SK-N-SH (cell line): Measurements from ENCODE around the gene CD34. TPM values are rescaled to one million over a fixed set of nuclear protein-coding genes. Genes with fewer than 3 reads are reported as not detected.

Experiments
- CTCF ChIA-PET: fragments of 300-600, 350-600 bp; formaldehyde crosslinking; extraction: SDS; loops from one replicate; lab custom pipeline; 2021; lab: Yijun Ruan, JAX
- POLR2A ChIA-PET: fragments of 350-600 bp; sonication (Branson Sonifier 250); formaldehyde crosslinking; extraction: SDS; loops from one replicate; lab custom pipeline; 2020; ENCODE audit warnings: antibody characterized with exemption, inconsistent platforms; lab: Yijun Ruan, JAX
- DNase-seq: peaks from one replicate; pipeline ENCODE4 v3.0.0; 2012
- H2AFZ ChIP-seq: fragments of 200-600 bp; sonication (generic); 2 replicates; pipeline ENCODE4 v1.8.1; 2016; ENCODE audit warnings: antibody characterized with exemption, mild to moderate bottlenecking, low read depth
- H3F3A ChIP-seq: fragments of 200-600 bp; sonication (generic); replicated peaks from 2 replicates; pipeline ENCODE3; 2016; ENCODE audit warnings: antibody characterized with exemption, mild to moderate bottlenecking; ENCODE audit not compliant: insufficient read depth
- H3K27ac ChIP-seq, 2 experiments: fragments of 200-500 bp in 1 of 2; fragments of 200-600 bp in 1 of 2; sonication (Bioruptor generic) in 1 of 2; sonication (generic), shearing (Covaris generic) in 1 of 2; 2 replicates each; pipeline versions ENCODE4 v1.5.1 to v1.6.1; 2014 to 2016; ENCODE audit warnings: low read depth in 2 of 2, inconsistent platforms in 1 of 2, low read length in 1 of 2, mild to moderate bottlenecking in 1 of 2, mixed read lengths in 1 of 2
- H3K27me3 ChIP-seq: fragments of 200-600 bp; sonication (generic), shearing (Covaris generic); 2 replicates; pipeline ENCODE4 v1.6.1; 2016; ENCODE audit warnings: mixed run types; ENCODE audit not compliant: insufficient read depth
- H3K36me3 ChIP-seq, 2 experiments: fragments of 200-500 bp in 1 of 2; fragments of 200-600 bp in 1 of 2; sonication (Bioruptor generic) in 1 of 2; sonication (generic) in 1 of 2; replicated peaks in 1 of 2; 2 replicates each; pipeline versions ENCODE3 to v1.5.1; 2014 to 2016; ENCODE audit warnings: low read length in 1 of 2, mild to moderate bottlenecking in 1 of 2; ENCODE audit not compliant: insufficient read depth in 2 of 2, control insufficient read depth in 1 of 2
- H3K4me1 ChIP-seq, 2 experiments: fragments of 200-500 bp in 1 of 2; fragments of 200-600 bp in 1 of 2; sonication (Bioruptor generic) in 1 of 2; sonication (generic), shearing (Covaris generic) in 1 of 2; 2 replicates each; pipeline versions ENCODE4 v1.5.1 to v1.6.1; 2014 to 2016; ENCODE audit warnings: low read depth in 1 of 2, low read length in 1 of 2, mixed run types in 1 of 2; ENCODE audit not compliant: insufficient read depth in 2 of 2, control insufficient read depth in 1 of 2
- H3K4me2 ChIP-seq: fragments of 200-600 bp; sonication (generic), shearing (Covaris generic); 2 replicates; pipeline ENCODE4 v1.6.1; 2017; ENCODE audit warnings: mixed run types
- H3K4me3 ChIP-seq, 2 experiments: fragments of 200-500 bp in 1 of 2; fragments of 200-600 bp in 1 of 2; sonication (Bioruptor generic) in 1 of 2; sonication (generic), shearing (Covaris generic) in 1 of 2; 2 replicates each; pipeline versions ENCODE4 v1.5.1 to v1.8.1; 2014 to 2016; ENCODE audit warnings: low read depth in 2 of 2, inconsistent platforms in 1 of 2, low read length in 1 of 2, mild to moderate bottlenecking in 1 of 2, mixed read lengths in 1 of 2, moderate library complexity in 1 of 2
- H3K79me2 ChIP-seq: fragments of 200-600 bp; sonication (generic); 2 replicates; pipeline ENCODE4 v1.8.1; 2017; ENCODE audit warnings: mild to moderate bottlenecking; ENCODE audit not compliant: insufficient read depth
- H3K9ac ChIP-seq: fragments of 200-600 bp; sonication (generic); 2 replicates; pipeline ENCODE4 v1.6.1; 2017; ENCODE audit warnings: mixed run types
- H3K9me2 ChIP-seq: fragments of 200-600 bp; sonication (generic); 2 replicates; pipeline ENCODE4 v1.6.1; 2017; ENCODE audit warnings: mixed run types
- H3K9me3 ChIP-seq: fragments of 200-600 bp; sonication (generic); 2 replicates; pipeline ENCODE4 v1.6.1; 2017; ENCODE audit warnings: mixed run types, mild to moderate bottlenecking, moderate library complexity
- H4K20me1 ChIP-seq: fragments of 200-600 bp; sonication (generic); 2 replicates; pipeline ENCODE4 v1.6.1; 2017; ENCODE audit warnings: mild to moderate bottlenecking, mixed run types; ENCODE audit not compliant: insufficient read depth
- ELF1 ChIP-seq: IDR thresholded peaks from 2 replicates; pipeline ENCODE4 v1.4.0; 2012
- EP300 ChIP-seq, 2 experiments: IDR thresholded peaks; 2 replicates each; pipeline versions ENCODE4 v1.4.0 to v1.6.1; 2012; ENCODE audit warnings: borderline replicate concordance in 1 of 2, low read depth in 1 of 2, low read length in 1 of 2
- EZH2phosphoT487 ChIP-seq: fragments of 200-600 bp; sonication (generic); IDR thresholded peaks from 2 replicates; pipeline ENCODE4 v1.6.1; 2017; ENCODE audit warnings: low read depth, mixed run types, mild to moderate bottlenecking, antibody characterized with exemption, moderate library complexity, borderline replicate concordance
- FOXJ3 ChIP-seq: sonication (generic); formaldehyde crosslinking; IDR thresholded peaks from 2 replicates; pipeline ENCODE4 v1.5.1; 2020; ENCODE audit warnings: mild to moderate bottlenecking, missing genetic modification reagents
- FOXM1 ChIP-seq: IDR thresholded peaks from 2 replicates; pipeline ENCODE4 v1.4.0; 2012; ENCODE audit warnings: low read depth, mild to moderate bottlenecking
- GABPA ChIP-seq: IDR thresholded peaks from 2 replicates; pipeline ENCODE4 v1.4.0; 2012; ENCODE audit warnings: low read depth, mild to moderate bottlenecking
- JUND ChIP-seq: IDR thresholded peaks from 2 replicates; pipeline ENCODE4 v1.4.0; 2012
- MEF2A ChIP-seq: IDR thresholded peaks from 2 replicates; pipeline ENCODE4 v1.4.0; 2012; ENCODE audit warnings: low read depth, borderline replicate concordance
- MXI1 ChIP-seq: IDR thresholded peaks from 2 replicates; pipeline ENCODE4 v1.6.1; 2012; ENCODE audit warnings: mild to moderate bottlenecking, low read depth, low read length, improper control_type of control experiment
- RCOR1 ChIP-seq: fragments of 150-350 bp; IDR thresholded peaks from 2 replicates; pipeline ENCODE4 v1.6.1; 2017; ENCODE audit warnings: antibody characterized with exemption, low read length
- SIN3A ChIP-seq: IDR thresholded peaks from 2 replicates; pipeline ENCODE4 v1.6.1; 2012; ENCODE audit warnings: low read depth, mild to moderate bottlenecking, low read length, moderate library complexity, borderline replicate concordance
- TAF1 ChIP-seq: IDR thresholded peaks from 2 replicates; pipeline ENCODE4 v1.6.1; 2012; ENCODE audit warnings: low read depth, mild to moderate bottlenecking, low read length, moderate library complexity, borderline replicate concordance
- TCF12 ChIP-seq: IDR thresholded peaks from 2 replicates; pipeline ENCODE4 v1.4.0; 2012
- TEAD4 ChIP-seq: IDR thresholded peaks from 2 replicates; pipeline ENCODE4 v1.4.0; 2012; ENCODE audit warnings: mild to moderate bottlenecking, borderline replicate concordance; ENCODE audit not compliant: insufficient read depth
- WGBS: methylation state at CpG from one replicate; pipeline ENCODE4 v1.1.6; 2017; ENCODE audit warnings: low lambda C conversion rate; 5-methylcytosine and 5-hydroxymethylcytosine counted together
- polyA plus RNA-seq, 3 experiments: library from polyadenylated mRNA; depleted of rRNA; stranded (reverse); fragments of >200 nt; gene quantifications; 2 replicates each; pipeline ENCODE4 v1.2.3, GENCODE V29; 2012
- TF ChIP-seq, protein P1 (sequence below): fragments of 200-600 bp; sonication (generic); IDR thresholded peaks from 2 replicates; pipeline ENCODE4 v1.6.1; 2017; ENCODE audit warnings: antibody characterized with exemption, mild to moderate bottlenecking, moderate library complexity
- TF ChIP-seq, protein P2 (sequence below): IDR thresholded peaks from 2 replicates; pipeline ENCODE4 v1.4.0; 2012; ENCODE audit warnings: low read depth
- TF ChIP-seq, protein P3 (sequence below): IDR thresholded peaks from 2 replicates; pipeline ENCODE4; 2012
- TF ChIP-seq, protein P4 (sequence below): fragments of 150-350 bp; IDR thresholded peaks from 2 replicates; pipeline ENCODE4 v1.6.1; 2017; ENCODE audit warnings: antibody characterized with exemption, low read length, low read depth, borderline replicate concordance
- TF ChIP-seq, protein P5 (sequence below): fragments of 150-350 bp; IDR thresholded peaks from 2 replicates; pipeline ENCODE4 v1.6.1; 2016; ENCODE audit warnings: mild to moderate bottlenecking, low read depth, low read length
- TF ChIP-seq, protein P6 (sequence below): IDR thresholded peaks from 2 replicates; pipeline ENCODE4 v1.4.0; 2012; ENCODE audit warnings: low read depth, borderline replicate concordance

Gene CD34
- polyA plus RNA-seq, 1 of the 3 experiments (the other 2 are of a cell fraction), result 0.59 TPM

DNA sequence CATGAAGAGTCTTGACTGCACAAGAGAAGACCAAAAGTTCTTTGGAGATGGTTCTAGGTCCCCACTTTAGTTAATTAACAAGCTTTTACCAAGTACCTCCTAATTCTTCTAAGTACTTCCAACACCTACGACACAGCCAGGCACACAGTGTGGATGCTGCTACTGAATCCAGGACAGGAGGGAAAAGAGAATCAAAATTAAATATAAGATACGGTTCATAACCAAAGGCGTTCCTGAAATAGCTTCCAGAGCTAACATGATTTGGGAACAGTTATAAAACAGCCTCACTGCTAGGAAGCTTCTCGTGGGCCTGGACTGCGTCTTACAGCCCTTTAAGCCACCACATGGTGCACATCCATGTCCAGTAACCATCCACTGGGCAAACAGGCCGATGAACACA, 75.0 kb downstream of the CD34 start:
- H3K9me2 ChIP-seq, result no peaks in the 10 kb centered on the region
- H3F3A ChIP-seq, result no peaks in the 10 kb centered on the region
- no peak overlapping the region for H3K9ac ChIP-seq
- peaks cover 0 to 2% of the 10 kb centered on the region in 2 experiments for H3K36me3 ChIP-seq
- CTCF ChIA-PET, result interaction anchor here (1.1 to 3.0 kb wide), 2 partner anchors 10 to 12 kb away, joined by 3 to 10 read pairs; no protein-coding TSS in a partner anchor
- H4K20me1 ChIP-seq, result no peaks in the 10 kb centered on the region
- peaks cover 0 to 11% of the 10 kb centered on the region in 2 experiments; a peak in 1 of 4 replicates for H3K4me1 ChIP-seq
- H3K9me3 ChIP-seq, result no peaks in the 10 kb centered on the region
- TF ChIP-seq, protein P1, sequence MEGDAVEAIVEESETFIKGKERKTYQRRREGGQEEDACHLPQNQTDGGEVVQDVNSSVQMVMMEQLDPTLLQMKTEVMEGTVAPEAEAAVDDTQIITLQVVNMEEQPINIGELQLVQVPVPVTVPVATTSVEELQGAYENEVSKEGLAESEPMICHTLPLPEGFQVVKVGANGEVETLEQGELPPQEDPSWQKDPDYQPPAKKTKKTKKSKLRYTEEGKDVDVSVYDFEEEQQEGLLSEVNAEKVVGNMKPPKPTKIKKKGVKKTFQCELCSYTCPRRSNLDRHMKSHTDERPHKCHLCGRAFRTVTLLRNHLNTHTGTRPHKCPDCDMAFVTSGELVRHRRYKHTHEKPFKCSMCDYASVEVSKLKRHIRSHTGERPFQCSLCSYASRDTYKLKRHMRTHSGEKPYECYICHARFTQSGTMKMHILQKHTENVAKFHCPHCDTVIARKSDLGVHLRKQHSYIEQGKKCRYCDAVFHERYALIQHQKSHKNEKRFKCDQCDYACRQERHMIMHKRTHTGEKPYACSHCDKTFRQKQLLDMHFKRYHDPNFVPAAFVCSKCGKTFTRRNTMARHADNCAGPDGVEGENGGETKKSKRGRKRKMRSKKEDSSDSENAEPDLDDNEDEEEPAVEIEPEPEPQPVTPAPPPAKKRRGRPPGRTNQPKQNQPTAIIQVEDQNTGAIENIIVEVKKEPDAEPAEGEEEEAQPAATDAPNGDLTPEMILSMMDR, result no peak
- TF ChIP-seq, protein P2, sequence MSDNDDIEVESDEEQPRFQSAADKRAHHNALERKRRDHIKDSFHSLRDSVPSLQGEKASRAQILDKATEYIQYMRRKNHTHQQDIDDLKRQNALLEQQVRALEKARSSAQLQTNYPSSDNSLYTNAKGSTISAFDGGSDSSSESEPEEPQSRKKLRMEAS, result no peak
- TF ChIP-seq SIN3A, result no peak
- TF ChIP-seq, protein P3, sequence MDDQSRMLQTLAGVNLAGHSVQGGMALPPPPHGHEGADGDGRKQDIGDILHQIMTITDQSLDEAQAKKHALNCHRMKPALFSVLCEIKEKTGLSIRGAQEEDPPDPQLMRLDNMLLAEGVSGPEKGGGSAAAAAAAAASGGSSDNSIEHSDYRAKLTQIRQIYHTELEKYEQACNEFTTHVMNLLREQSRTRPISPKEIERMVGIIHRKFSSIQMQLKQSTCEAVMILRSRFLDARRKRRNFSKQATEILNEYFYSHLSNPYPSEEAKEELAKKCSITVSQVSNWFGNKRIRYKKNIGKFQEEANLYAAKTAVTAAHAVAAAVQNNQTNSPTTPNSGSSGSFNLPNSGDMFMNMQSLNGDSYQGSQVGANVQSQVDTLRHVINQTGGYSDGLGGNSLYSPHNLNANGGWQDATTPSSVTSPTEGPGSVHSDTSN, result no peak
- TF ChIP-seq TAF1, result no peak
- no peak for TF ChIP-seq MXI1
- TF ChIP-seq, protein P4, sequence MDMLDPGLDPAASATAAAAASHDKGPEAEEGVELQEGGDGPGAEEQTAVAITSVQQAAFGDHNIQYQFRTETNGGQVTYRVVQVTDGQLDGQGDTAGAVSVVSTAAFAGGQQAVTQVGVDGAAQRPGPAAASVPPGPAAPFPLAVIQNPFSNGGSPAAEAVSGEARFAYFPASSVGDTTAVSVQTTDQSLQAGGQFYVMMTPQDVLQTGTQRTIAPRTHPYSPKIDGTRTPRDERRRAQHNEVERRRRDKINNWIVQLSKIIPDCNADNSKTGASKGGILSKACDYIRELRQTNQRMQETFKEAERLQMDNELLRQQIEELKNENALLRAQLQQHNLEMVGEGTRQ, result no peak
- no peak for TF ChIP-seq EP300 (IDR thresholded peaks at IDR 0.05; ENCODE audit: borderline replicate concordance in 1 of 2, low read depth in 1 of 2, low read length in 1 of 2)
- no peak for TF ChIP-seq TCF12
- no peak for TF ChIP-seq JUND
- TF ChIP-seq, protein P5, sequence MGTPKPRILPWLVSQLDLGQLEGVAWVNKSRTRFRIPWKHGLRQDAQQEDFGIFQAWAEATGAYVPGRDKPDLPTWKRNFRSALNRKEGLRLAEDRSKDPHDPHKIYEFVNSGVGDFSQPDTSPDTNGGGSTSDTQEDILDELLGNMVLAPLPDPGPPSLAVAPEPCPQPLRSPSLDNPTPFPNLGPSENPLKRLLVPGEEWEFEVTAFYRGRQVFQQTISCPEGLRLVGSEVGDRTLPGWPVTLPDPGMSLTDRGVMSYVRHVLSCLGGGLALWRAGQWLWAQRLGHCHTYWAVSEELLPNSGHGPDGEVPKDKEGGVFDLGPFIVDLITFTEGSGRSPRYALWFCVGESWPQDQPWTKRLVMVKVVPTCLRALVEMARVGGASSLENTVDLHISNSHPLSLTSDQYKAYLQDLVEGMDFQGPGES, result no peak
- TF ChIP-seq TEAD4, result no peak
- no peak for TF ChIP-seq ELF1
- TF ChIP-seq MEF2A, result no peak
- no peak for TF ChIP-seq FOXM1
- no peak for TF ChIP-seq GABPA
- no peak for TF ChIP-seq RCOR1
- TF ChIP-seq EZH2phosphoT487, result no peak
- no peak for TF ChIP-seq FOXJ3 (CRISPR knock-in tag)
- TF ChIP-seq, protein P6, sequence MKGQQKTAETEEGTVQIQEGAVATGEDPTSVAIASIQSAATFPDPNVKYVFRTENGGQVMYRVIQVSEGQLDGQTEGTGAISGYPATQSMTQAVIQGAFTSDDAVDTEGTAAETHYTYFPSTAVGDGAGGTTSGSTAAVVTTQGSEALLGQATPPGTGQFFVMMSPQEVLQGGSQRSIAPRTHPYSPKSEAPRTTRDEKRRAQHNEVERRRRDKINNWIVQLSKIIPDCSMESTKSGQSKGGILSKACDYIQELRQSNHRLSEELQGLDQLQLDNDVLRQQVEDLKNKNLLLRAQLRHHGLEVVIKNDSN, result no peak
- TF ChIP-seq, all 33 proteins: peak for 0
- no peak overlapping the region for H3K27ac ChIP-seq
- WGBS, result 98% methylated on average over 6 of the region's 6 CpGs
- no peak overlapping the region for H3K4me3 ChIP-seq
- no peaks in the 10 kb centered on the region for H3K27me3 ChIP-seq
- no peaks in the 10 kb centered on the region; the same call in 1 of the 2 replicates for H3K79me2 ChIP-seq
- POLR2A ChIA-PET, result no interaction called here
- no peak for DNase-seq
- no peak overlapping the region for H2AFZ ChIP-seq
- H3K4me2 ChIP-seq, result no peak overlapping the region
